ENCODE data around the gene RABAC1. TPM values are rescaled to one million over a fixed set of nuclear protein-coding genes. Genes with fewer than 3 reads are reported as not detected.
A peak's percentile ranks its signal among the peaks of the same experiment; 100 is the strongest.

The RABAC1 gene
- total and polyA plus RNA-seq, 10 of the 15 experiments (the other 5 are each of a cell fraction or from before 2014, with no cell fraction given) = 10.9 to 115 (median 49.2) TPM

DNA sequence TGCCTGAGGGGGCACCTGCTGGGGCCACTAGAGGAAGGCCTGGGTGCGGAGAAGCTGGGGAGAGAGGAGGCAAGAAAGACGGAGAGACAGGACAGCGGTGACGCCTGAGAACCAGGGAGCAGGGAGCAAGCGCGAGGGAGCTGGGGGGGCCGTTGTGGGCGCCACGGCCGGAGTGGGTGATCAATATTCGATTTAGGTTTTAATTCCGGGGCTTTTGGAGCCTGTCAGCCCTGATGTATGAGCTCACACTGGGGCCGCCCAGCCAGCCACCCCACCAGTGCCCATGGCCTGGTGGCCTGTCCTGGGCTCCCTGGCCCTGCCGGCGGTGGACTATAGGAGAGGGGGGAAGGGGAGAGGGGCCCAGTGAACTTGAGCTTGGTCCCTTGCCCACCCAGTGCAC, 22.2 kb downstream of the RABAC1 start:
- Histone ChIP-seq H3K9ac (ENCODE audit: control insufficient read depth, insufficient read depth, low read length) (no peak overlapping the region), H3K4me1 (ENCODE audit: control insufficient read depth, insufficient read depth, low read length) (peaks cover 32% of the 10 kb centered on the region), H3K36me3 (ENCODE audit: control insufficient read depth in 2 of 2, insufficient read depth in 2 of 2, low read length in 1 of 2) (no peaks in the 10 kb centered on the region), H3K27ac (ENCODE audit: control insufficient read depth, insufficient read depth) (no peak overlapping the region), H3K4me2 (ENCODE audit: control insufficient read depth, insufficient read depth) (no peak overlapping the region), H4K20me1 (ENCODE audit: control insufficient read depth, insufficient read depth) (no peaks in the 10 kb centered on the region), H2AFZ (ENCODE audit: control insufficient read depth, low read depth, low read length) (no peak overlapping the region), H3K27me3 (replicated peaks in 1 of 2; ENCODE audit: control insufficient read depth in 2 of 2, insufficient read depth in 2 of 2, low read length in 1 of 2) (peaks cover 0 to 3% of the 10 kb centered on the region in 2 experiments; a peak in 2 of 4 replicates), H3K79me2 (ENCODE audit: control insufficient read depth, insufficient read depth, low read length) (no peaks in the 10 kb centered on the region), H3K9me3 (replicated peaks; ENCODE audit: control insufficient read depth, insufficient read depth, low read length) (no peaks in the 10 kb centered on the region), H3K4me3 (no peak overlapping the region)
- ChIA-PET RAD21 (ENCODE audit: unreplicated experiment) (interaction anchor here (2.1 kb wide), 1 partner anchor 64 kb away, joined by 6 read pairs; no protein-coding TSS in a partner anchor), CTCF (interaction anchor here (0.6 to 2.3 kb wide), 10 partner anchors 9 to 142 kb away, joined by 3 to 17 read pairs (median 4); partner anchors contain the start of gene RPS19), POLR2A (interaction anchor here (0.6 to 1.1 kb wide), 3 partner anchors 9 to 77 kb away, joined by 3 to 5 read pairs (median 4); partner anchors contain the start of gene RPS19), SMC1A (ENCODE audit: uncharacterized antibody, unreplicated experiment) (interaction anchor here (1.5 to 1.6 kb wide), 2 partner anchors 9 to 64 kb away, joined by 4 read pairs; no protein-coding TSS in a partner anchor)
- FAIRE-seq (no peak), ATAC-seq (no peak), DNase-seq (ENCODE audit: low read depth, low spot score) (no peak)
- WGBS (ENCODE audit: insufficient coverage, insufficient replicate concordance, low lambda C conversion rate, missing lambda C conversion rate) = 84% methylated on average over 15 of the region's 15 CpGs
- in situ Hi-C loops (cut with MboI) = loop anchor here (25.0 kb wide), 1 partner anchor 1825 kb away; the partner anchor contains the start of gene SMG9
- no TSS peak for BruUV-seq (replicated peaks)
- intact Hi-C loops (cut with micrococcal nuclease; ENCODE audit: unreplicated experiment) = no loop called here
- TF ChIP-seq EZH2 (IDR thresholded peaks at IDR 0.05; ENCODE audit: borderline replicate concordance, control insufficient read depth, low read depth, low read length) = no peak
- TF ChIP-seq EP300 (IDR thresholded peaks at IDR 0.05; ENCODE audit: borderline replicate concordance in 1 of 2, control insufficient read depth in 1 of 2, low read depth in 2 of 2, low read length in 2 of 2) = no peak

DNA sequence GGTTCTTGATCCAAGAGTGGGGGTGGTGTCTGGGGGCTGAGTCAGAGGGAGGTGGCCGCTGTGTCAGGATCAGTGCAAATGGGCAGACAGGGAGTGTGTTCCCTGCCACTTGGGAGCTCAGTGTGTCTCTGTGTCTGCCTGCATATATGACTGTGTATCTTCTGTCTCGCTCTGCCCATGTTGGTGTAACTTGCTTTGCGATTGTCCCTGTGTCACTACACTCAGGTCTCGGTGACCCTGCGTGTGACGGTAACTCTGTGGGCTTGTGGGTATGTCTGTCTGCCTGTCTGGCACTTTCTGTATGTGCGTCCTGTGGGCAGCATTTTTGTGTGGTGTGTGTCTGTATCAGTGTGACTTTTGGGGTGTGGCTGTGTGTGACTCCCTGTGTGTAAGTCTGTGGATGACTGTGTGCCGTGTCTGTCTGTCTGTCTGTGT, 22.7 kb downstream of the RABAC1 start:
- ChIA-PET CTCF (interaction anchor here (0.6 to 2.3 kb wide), 6 partner anchors 9 to 72 kb away, joined by 3 to 17 read pairs (median 4); no protein-coding TSS in a partner anchor), SMC1A (ENCODE audit: uncharacterized antibody, unreplicated experiment) (interaction anchor here (1.5 to 1.6 kb wide), 2 partner anchors 9 to 63 kb away, joined by 4 read pairs; no protein-coding TSS in a partner anchor), RAD21 (ENCODE audit: unreplicated experiment) (interaction anchor here (2.1 kb wide), 1 partner anchor 63 kb away, joined by 6 read pairs; no protein-coding TSS in a partner anchor), POLR2A (interaction anchor here (0.6 kb wide), 1 partner anchor 37 kb away, joined by 4 read pairs; no protein-coding TSS in a partner anchor)
- Histone ChIP-seq H3K27me3 (replicated peaks in 1 of 2; ENCODE audit: control insufficient read depth in 2 of 2, insufficient read depth in 2 of 2, low read length in 1 of 2) (peaks cover 0 to 3% of the 10 kb centered on the region in 2 experiments; a peak in 2 of 4 replicates), H3K9ac (ENCODE audit: control insufficient read depth, insufficient read depth, low read length) (no peak overlapping the region), H3K36me3 (ENCODE audit: control insufficient read depth in 2 of 2, insufficient read depth in 2 of 2, low read length in 1 of 2) (no peaks in the 10 kb centered on the region), H2AFZ (ENCODE audit: control insufficient read depth, low read depth, low read length) (no peak overlapping the region), H3K27ac (ENCODE audit: control insufficient read depth, insufficient read depth) (no peak overlapping the region), H3K4me1 (ENCODE audit: control insufficient read depth, insufficient read depth, low read length) (peaks cover 28% of the 10 kb centered on the region), H3K9me3 (replicated peaks; ENCODE audit: control insufficient read depth, insufficient read depth, low read length) (no peaks in the 10 kb centered on the region), H3K4me2 (ENCODE audit: control insufficient read depth, insufficient read depth) (no peak overlapping the region), H4K20me1 (ENCODE audit: control insufficient read depth, insufficient read depth) (no peaks in the 10 kb centered on the region), H3K4me3 (no peak overlapping the region), H3K79me2 (ENCODE audit: control insufficient read depth, insufficient read depth, low read length) (no peaks in the 10 kb centered on the region)
- in situ Hi-C loops (cut with MboI) (loop anchor here (25.0 kb wide), 1 partner anchor 1826 kb away; the partner anchor contains the start of gene SMG9), intact Hi-C loops (cut with micrococcal nuclease; ENCODE audit: unreplicated experiment) (no loop called here)
- WGBS (ENCODE audit: insufficient coverage, insufficient replicate concordance, low lambda C conversion rate, missing lambda C conversion rate) = 37% methylated on average over 8 of the region's 8 CpGs
- no TSS peak for BruUV-seq (replicated peaks)
- FAIRE-seq = no peak
- TF ChIP-seq, protein P1, sequence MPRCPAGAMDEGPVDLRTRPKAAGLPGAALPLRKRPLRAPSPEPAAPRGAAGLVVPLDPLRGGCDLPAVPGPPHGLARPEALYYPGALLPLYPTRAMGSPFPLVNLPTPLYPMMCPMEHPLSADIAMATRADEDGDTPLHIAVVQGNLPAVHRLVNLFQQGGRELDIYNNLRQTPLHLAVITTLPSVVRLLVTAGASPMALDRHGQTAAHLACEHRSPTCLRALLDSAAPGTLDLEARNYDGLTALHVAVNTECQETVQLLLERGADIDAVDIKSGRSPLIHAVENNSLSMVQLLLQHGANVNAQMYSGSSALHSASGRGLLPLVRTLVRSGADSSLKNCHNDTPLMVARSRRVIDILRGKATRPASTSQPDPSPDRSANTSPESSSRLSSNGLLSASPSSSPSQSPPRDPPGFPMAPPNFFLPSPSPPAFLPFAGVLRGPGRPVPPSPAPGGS (IDR thresholded peaks at IDR 0.05; ENCODE audit: borderline replicate concordance, insufficient read depth, low read depth, low read length, poor library complexity, severe bottlenecking) = peak; percentile 29
- TF ChIP-seq RELA (IDR thresholded peaks at IDR 0.05; ENCODE audit: borderline replicate concordance, partially characterized antibody) = no peak
- no peak for TF ChIP-seq YBX1 (IDR thresholded peaks at IDR 0.05)
- TF ChIP-seq STAT3 (IDR thresholded peaks at IDR 0.05; ENCODE audit: low read depth, low read length) = no peak
- no peak for DNase-seq (ENCODE audit: low read depth, low spot score)
- ATAC-seq = no peak
